Adrenal gland (tissue), 5 donors: ENCODE results near the gene WDR13.

ENCODE experiments used
- POLR2A ChIP-seq, 2 donors: fragments of 450-650 bp; IDR thresholded peaks; one replicate each; pipeline ENCODE4 v1.6.1; 2017; ENCODE audit warnings: antibody characterized with exemption in 2 of 2, mild to moderate bottlenecking in 2 of 2, moderate library complexity in 1 of 2
- TF ChIP-seq, protein P1 (sequence below), 6 experiments: fragments of 450-650 bp in 4 of 6; fragments of 200-600 bp in 2 of 6; sonication (generic) in 1 of 6; IDR thresholded peaks; 1 replicate in 5 of 6; 2 replicates in 1 of 6; pipeline versions ENCODE4 v1.5.1 to v1.8.0; 2016 to 2021; ENCODE audit warnings: antibody characterized with exemption in 6 of 6, mild to moderate bottlenecking in 2 of 6, moderate library complexity in 1 of 6
- donor health status: DM: no; HTN: no; CAD: no.

GRCh38 chrX:48648336-48648751 lies 51.1 kb downstream of the WDR13 start:
- TF ChIP-seq, protein P1, sequence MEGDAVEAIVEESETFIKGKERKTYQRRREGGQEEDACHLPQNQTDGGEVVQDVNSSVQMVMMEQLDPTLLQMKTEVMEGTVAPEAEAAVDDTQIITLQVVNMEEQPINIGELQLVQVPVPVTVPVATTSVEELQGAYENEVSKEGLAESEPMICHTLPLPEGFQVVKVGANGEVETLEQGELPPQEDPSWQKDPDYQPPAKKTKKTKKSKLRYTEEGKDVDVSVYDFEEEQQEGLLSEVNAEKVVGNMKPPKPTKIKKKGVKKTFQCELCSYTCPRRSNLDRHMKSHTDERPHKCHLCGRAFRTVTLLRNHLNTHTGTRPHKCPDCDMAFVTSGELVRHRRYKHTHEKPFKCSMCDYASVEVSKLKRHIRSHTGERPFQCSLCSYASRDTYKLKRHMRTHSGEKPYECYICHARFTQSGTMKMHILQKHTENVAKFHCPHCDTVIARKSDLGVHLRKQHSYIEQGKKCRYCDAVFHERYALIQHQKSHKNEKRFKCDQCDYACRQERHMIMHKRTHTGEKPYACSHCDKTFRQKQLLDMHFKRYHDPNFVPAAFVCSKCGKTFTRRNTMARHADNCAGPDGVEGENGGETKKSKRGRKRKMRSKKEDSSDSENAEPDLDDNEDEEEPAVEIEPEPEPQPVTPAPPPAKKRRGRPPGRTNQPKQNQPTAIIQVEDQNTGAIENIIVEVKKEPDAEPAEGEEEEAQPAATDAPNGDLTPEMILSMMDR (IDR thresholded peaks at IDR 0.05), result peak; percentile 9 to 52 (median 46)
- no peak for TF ChIP-seq POLR2A (IDR thresholded peaks at IDR 0.05)
